SU-DHL-6 (cell line): ENCODE results near the gene ZNF595.
"Not testable (repeated sequence)": the region's sequence is repeated elsewhere in the genome, so short reads cannot be mapped to it uniquely, and the experiment has no call there.

Experiments
- EZH2phosphoT487 ChIP-seq: fragments of 200-600 bp; sonication (generic), shearing (Covaris generic); conservative IDR thresholded peaks from 2 replicates; pipeline ENCODE4 v1.6.1; 2018; ENCODE audit warnings: mild to moderate bottlenecking, antibody characterized with exemption, low read length, moderate library complexity, mixed read lengths
- TF ChIP-seq, protein P1 (sequence below): fragments of 200-600 bp; sonication (generic); IDR thresholded peaks from one replicate; pipeline ENCODE4 v1.5.1; 2017; ENCODE audit warnings: antibody characterized with exemption, mild to moderate bottlenecking, low read length, moderate library complexity; ENCODE audit not compliant: insufficient read depth, poor library complexity, severe bottlenecking

DNA sequence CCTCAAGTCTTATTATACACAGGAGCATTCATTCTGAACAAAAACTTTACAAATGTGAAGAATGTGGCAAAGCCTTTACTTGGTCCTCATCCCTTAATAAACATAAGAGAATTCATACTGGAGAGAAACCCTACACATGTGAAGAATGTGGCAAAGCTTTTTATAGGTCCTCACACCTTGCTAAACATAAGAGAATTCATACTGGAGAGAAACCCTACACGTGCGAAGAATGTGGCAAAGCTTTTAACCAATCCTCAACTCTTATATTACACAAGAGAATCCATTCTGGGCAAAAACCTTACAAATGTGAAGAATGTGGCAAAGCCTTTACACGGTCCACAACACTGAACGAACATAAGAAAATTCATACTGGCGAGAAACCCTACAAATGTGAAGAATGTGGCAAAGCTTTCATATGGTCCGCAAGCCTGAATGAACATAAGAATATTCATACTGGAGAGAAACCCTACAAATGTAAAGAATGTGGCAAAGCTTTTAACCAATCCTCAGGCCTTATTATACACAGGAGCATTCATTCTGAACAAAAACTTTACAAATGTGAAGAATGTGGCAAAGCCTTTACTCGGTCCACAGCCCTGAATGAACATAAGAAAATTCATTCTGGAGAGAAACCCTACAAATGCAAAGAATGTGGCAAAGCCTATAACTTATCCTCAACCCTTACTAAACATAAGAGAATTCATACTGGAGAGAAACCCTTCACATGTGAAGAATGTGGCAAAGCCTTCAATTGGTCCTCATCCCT is 33.6 kb downstream of the ZNF595 start:
- TF ChIP-seq, protein P1, sequence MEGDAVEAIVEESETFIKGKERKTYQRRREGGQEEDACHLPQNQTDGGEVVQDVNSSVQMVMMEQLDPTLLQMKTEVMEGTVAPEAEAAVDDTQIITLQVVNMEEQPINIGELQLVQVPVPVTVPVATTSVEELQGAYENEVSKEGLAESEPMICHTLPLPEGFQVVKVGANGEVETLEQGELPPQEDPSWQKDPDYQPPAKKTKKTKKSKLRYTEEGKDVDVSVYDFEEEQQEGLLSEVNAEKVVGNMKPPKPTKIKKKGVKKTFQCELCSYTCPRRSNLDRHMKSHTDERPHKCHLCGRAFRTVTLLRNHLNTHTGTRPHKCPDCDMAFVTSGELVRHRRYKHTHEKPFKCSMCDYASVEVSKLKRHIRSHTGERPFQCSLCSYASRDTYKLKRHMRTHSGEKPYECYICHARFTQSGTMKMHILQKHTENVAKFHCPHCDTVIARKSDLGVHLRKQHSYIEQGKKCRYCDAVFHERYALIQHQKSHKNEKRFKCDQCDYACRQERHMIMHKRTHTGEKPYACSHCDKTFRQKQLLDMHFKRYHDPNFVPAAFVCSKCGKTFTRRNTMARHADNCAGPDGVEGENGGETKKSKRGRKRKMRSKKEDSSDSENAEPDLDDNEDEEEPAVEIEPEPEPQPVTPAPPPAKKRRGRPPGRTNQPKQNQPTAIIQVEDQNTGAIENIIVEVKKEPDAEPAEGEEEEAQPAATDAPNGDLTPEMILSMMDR, result not testable (repeated sequence)
- TF ChIP-seq EZH2phosphoT487, result not testable (repeated sequence)
